IPS-11a (cell line): ENCODE results near the gene THAP6.
"Not testable (repeated sequence)": the region's sequence is repeated elsewhere in the genome, so short reads cannot be mapped to it uniquely, and the experiment has no call there.

Source experiments
- H3K4me3 ChIP-seq: one replicate; pipeline ENCODE4 v1.5.1; 2013; ENCODE audit warnings: low read depth, low read length, control low read depth

THAP6 gene

DNA sequence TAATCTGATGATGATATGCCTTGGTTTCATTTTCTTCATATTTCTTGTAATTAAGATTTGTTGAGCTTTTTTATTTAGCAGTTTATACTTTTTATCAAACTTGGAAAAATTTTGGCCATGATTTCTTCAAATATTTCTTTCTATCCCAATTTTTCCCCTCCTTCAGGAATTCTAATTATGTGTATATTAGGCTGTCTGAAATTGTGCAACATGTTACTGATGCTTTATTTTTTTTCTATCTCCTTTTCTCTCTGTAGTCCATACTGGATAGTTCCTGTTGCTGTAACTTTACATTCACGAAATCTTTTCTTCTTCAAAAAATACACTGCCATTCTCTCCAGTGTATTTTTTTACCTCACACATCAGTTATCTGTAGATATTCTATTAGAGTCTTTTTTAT, 10.8 kb downstream of the THAP6 start:
- no peak overlapping the region for H3K4me3 ChIP-seq

DNA sequence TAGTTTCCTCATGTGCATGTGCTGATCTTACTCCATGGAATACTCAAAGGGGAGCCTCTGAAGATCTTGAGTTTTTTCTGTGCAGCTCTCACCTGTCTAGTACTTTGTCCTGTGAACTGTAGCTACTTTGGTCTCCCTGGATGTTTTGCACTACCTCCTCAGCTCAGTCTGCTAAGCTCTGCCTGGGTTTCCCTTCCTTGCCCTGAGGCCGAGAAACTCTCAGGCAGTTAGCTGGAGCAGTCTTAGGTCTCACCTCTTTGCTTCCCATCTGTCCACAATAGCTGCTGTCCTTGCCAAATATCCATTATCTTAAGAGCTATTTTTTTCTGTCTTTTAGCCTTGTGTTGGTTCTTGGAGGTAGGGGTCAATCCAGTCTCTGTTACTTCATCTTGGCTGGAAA, 11.6 kb downstream of the THAP6 start:
- H3K4me3 ChIP-seq: no peak overlapping the region

DNA sequence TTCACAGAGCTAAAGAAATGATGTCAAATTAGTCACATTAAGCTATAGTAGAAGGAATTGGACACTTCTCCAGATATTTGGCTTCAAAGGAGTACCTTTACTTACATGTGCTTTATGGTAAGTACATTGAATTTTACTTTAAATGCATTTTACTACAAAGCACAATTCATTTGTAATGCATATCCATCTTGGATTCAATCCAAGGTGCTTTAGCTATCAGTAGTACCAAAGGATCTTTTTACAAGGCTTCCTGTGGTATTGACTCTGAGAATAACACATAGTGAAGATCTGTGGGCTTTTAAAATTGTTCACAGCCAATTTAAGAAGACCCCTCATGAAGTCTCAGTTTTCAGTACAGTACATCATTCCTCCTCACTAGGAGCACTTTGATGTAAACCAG, 13.2 kb downstream of the THAP6 start:
- no peak overlapping the region for H3K4me3 ChIP-seq

DNA sequence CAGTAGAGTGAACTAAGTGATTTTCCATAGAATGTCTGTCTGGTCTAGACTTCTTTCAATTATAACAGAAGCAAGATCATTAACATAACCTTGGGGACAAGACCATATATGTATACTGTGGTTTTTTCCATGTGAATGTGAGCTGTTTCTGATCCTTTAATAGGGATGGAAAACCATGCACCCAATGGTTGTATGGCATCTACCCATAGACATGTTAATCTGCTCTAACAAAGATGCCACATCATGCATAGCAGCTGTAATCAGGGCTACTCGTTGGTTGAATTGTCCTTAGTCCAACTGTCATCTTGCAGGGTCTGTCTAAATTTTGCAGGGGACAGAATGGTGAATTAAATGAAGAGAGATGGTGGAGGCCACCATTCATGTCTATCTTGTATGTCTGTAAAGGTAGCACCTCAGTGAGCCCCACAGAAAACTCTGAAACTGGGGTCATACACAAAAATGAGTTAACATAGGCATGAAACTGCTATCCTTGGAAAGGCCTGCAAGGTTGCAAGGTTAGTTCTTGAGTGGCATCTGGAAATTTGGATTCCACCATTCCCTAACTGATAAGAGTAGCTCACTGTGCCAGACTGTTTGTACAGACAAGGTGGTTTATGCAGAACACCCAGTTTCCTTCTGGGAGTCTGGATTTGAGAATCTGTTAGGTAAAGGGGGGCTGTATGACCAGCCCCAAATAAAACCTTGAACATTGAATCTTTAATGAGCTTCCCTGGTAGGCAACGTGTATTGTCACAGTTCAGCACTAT, 16.5 kb downstream of the THAP6 start:
- no peak overlapping the region for H3K4me3 ChIP-seq

DNA sequence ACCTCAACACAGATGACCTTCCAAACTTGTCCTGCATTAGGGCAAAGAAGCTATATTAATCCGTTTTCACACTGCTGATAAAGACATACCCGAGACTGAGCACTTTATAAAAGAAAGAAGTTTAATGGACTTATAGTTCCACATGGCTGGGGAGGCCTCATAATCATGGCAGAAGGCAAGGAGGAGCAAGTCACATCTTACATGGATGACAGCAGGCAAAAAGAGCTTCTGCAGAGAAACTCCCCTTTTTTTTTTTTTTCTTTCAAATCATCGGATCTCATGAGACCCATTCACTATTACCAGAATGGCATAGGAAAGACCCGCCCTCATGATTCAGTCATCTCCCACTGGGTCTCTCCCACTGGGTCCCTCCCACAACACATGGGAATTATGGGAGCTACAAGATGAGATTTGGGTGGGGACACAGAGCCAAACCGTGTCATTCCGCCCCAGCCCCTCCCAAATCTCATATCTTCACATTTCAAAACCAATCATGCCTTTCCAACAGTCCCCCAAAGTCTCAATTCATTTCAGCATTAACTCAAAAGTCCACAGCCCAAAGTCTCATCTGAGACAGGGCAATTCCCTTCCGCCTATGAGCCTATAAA, 17.4 kb downstream of the THAP6 start:
- H3K4me3 ChIP-seq: not testable (repeated sequence)

DNA sequence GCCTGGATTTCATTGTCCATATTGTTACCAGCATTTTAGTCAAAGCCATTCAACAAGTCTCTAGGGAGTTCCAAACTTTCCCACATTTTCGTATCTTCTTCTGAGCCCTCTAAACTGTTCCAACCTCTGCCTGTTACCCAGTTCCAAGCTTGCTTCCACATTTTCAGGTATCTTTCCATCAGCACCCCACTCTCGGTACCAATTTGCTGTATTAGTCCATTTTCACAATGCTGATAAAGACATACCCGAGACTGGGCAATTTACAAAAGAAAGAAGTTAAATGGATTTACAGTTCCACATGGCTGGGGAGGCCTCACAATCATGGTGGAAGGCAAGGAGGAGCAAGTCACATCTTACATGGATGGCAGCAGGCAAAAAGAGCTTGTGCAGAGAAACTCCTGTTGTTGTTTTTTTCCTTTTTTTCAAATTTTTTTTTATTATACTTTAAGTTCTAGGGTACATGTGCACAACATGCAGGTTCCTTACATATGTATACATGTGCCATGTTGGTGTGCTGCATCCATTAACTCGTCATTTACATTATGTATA, 19.1 kb downstream of the THAP6 start:
- not testable (repeated sequence) for H3K4me3 ChIP-seq

DNA sequence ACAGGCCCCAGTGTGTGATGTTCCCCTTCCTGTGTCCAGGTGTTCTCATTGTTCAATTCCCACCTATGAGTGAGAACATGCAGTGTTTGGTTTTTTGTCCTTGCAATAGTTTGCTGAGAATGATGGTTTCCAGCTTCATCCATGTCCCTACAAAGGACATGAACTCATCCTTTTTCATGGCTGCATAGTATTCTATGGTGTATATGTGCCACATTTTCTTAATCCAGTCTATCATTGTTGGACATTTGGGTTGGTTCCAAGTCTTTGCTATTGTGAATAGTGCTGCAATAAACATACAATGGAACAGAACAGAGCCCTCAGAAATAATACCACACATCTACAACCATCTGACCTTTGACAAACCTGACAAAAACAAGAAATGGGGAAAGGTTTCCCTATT, 19.7 kb downstream of the THAP6 start:
- not testable (repeated sequence) for H3K4me3 ChIP-seq

DNA sequence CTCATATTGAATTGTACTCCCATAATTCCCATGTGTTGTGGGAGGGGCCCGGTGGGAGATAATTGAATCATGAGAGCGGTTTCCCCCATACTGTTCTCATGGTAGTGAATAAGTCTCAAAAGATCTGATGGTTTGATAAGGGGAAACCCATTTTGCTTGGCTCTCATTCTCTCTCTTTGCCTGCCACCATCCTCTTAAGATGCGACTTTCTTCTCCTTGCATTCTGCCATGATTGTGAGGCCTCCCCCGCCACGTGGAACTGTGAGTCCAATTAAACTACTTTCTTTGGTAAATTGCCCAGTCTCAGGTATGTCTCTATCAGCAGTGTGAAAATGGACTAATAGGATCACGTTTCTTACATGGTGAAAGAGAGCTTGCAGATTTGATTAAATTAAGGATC, 23.0 kb downstream of the THAP6 start:
- H3K4me3 ChIP-seq: not testable (repeated sequence)

DNA sequence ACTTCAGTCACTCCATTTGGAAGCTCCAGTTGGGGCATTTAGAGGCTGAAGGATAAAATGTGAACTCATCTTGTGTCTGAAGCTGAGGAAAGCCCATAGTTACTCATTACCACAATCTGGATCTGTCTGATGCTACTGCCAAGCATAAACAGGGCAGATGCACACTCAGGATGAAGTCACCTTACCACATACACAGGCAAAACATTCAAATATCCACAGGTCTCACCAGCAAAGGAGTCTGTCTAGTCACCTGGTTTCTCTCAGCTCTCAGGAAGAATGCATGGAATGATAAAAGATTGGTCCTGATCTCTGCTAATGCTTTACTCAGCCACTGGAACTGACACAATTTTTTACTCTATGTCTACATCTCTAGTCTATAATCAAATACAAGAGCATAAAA, 28.6 kb downstream of the THAP6 start:
- H3K4me3 ChIP-seq: no peak overlapping the region

DNA sequence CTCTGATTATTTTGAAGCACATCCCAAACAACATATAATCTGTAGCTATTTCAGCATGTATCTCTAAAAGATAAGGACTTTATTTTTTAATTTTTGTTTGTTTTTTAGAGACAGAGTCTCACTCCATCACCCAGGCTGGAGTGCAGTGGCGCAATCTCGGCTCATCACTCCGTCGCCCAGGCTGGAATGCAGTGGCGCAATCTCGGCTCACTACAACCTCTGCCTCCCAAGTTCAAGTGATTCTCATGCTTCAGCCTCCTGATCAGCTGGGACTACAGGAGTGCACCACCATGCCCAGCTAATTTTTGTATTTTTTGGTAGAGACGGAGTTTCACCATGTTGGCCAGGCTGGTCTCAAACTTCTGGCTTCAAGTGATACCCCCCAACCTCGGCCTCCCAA, 29.9 kb downstream of the THAP6 start:
- not testable (repeated sequence) for H3K4me3 ChIP-seq

DNA sequence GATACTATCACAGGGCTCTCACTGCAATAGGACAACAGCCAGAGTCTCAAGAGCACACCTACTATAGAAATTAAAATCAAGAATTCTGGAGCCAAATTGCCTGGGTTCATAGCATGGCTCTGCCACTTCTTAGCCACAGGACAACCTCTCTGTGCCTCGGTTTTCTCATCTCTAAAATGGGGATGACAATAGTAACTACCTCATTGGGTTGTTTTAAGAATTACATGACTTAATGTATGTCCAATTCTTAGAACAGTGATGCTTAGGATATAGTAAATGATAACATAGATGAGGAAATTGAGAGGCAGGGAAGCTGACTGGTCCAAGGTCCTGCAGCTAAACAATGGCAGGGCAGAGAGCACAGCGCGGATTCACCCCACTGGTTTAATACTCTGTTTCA, 30.6 kb downstream of the THAP6 start:
- H3K4me3 ChIP-seq: no peak overlapping the region

DNA sequence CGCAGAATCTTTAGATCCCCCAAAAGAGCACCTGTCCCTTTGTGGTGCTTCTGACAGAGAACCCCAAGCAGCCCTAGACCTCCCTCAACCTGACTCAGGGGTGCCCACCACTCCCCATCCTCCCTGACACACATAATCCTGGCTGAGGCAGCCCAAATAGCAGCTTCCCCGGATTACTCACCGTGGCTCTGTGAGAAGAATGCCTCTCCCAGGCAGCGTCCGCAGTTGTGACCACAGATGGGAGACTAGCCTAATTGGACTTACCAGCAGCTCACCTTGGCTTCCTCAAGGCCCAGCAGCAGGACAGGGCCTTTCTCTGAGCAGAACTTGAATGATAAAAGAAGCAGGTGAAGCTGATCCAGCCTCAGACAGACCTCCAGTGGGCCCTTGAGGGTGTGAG, 31.3 kb downstream of the THAP6 start:
- H3K4me3 ChIP-seq: no peak overlapping the region

DNA sequence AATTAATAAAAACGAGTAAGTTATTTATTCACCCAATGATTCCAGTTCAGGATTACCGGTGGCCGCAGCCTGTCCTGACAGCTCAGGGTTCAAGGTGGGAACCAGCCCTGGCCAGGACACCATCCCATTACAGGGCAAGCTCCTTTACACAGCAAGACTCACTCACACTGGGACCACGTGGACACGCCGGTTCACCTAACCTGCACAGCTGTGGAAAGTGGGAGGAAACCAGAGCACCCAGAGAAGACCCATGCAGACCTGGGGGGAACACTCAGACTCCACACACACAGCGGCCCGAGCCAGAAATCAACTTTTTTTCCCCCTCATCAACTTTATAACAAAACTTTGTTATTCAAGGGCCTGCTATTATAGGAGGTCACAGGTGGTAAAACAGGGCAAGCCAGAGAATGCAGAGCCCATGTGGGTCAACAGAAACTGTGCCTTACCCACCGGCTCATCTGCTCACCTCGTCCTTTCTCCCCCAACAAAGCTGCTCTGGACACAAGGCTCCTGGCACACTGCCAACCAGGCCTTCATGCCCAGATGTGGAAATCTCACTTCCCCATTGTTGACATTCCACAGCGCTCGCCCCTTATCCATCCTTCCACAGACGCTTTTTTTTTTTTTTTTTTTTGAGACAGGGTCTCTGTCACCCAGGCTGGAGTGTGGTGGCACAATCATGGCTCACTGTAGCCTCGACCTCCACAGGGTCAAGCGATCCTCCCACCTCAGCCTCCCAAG, 33.5 kb downstream of the THAP6 start:
- H3K4me3 ChIP-seq: no peak overlapping the region

DNA sequence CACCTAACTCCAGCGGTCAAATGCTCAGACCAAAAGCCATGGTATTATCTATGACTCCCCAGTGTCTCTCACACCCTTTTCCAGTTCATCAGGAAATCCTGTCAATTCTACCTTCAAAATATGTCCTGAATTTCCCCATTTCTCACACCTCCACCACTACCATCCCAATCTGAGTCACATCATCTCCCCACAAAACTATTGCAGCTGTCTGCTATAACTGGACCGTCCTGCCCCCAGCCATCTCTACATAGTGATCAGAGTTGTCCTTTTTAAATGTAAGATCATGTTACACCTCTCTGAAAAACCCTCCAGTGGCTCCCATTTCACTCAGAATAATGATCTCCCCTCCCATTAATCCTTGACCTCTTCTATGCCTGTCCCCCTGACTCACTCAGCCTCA, 34.7 kb downstream of the THAP6 start:
- H3K4me3 ChIP-seq: no peak overlapping the region

DNA sequence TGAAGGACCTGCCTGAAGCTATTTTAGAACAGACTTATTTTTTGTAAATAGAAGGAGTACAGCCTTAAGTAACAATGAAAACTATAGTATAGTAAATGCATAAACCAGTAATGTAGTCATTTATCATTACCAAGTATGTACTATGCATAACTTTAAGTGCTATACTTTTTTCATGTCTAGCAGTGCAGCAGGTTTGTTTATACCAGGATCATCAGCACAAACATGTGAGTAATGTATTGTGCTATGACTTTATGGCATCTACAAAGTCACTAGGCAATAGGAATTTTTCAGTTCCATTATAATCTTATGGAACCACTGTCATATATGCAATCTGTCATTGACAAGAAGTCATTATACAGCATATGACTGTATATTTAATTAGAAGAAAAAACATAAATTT, 38.2 kb downstream of the THAP6 start:
- H3K4me3 ChIP-seq: no peak overlapping the region

DNA sequence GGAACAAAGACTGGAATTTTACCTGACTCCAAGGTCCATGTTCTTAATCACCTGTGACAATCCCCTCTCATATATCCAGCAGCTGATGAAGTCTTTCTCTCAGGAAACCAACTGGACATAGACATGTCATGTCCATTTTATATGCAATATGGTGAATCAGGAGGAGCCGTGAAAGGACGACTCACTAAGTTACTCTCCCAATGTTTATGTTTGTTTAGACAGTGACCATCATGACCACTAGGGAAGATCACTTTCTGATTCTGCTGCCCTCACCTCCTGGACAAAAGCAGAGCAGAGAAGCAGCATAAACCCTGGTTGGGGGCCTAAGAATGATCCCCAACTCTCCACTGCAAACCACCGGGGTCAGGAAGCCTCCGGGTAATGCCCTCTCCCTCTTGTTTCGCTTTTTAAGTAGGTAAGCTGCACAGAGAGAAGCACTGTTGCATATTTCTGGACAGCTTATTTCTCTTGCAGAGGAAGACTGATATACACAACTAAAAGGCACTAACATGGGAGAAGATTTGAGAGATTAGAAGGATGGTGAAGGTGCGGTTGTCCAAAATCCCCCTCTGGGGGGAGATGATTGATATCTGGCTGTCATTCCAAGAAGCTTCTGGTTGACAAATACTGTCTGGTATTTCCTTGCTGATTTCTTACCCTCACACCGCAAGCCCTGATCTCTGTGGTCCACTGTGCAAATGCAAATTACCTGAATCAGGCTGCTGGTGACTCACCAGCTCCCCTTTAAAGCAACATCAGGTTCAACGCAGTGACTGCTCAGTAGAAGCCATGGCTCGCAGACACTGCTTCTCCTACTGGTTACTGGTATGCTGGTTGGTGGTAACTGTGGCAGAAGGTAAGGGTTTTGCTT, 41.3 kb downstream of the THAP6 start, which contains the start of gene ODAPH:
TSS of gene ODAPH (plus strand) at position 773 of the 871 bp plus-strand sequence. CDS start at position 790, 17 bp downstream.
- no peak within 1 kb of the TSS for H3K4me3 ChIP-seq

DNA sequence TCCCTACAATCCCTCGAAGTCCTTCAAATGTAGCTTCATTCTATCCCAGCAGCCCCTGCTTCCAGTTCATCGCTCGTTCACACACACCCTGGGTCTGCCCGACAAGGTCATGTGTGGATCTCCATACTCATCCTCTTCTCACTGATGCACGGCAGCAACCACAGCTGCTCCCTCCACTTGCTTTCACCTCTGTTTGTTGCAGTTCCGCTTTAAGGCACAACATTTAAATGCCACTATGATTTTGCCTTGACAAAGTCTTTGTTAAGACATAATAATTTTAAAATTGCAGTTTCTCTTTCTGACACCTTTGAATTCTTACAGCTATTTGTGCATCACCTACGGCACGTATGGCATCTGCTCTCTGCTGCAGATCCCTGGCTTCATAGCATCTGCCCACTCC, 43.4 kb downstream of the THAP6 start:
- no peak overlapping the region for H3K4me3 ChIP-seq

DNA sequence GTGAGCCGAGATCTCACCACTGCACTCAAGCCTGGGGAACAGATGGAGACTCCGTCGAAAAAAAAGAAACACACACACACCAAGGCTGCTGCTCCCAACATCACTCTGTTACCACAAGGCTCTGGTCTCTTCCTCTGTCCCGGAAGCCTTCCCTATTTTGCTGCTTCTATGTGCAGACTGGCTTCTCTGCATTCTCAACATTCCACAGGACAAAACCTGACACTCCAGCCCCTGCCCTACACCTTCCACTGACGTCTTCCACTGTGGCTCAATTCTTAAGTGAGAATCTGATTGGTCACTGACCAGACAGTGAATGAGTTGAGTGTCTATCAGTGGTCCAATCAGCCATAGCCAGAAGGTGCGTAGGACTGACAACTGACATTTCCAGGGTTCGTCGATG, 47.5 kb downstream of the THAP6 start:
- H3K4me3 ChIP-seq: no peak overlapping the region

DNA sequence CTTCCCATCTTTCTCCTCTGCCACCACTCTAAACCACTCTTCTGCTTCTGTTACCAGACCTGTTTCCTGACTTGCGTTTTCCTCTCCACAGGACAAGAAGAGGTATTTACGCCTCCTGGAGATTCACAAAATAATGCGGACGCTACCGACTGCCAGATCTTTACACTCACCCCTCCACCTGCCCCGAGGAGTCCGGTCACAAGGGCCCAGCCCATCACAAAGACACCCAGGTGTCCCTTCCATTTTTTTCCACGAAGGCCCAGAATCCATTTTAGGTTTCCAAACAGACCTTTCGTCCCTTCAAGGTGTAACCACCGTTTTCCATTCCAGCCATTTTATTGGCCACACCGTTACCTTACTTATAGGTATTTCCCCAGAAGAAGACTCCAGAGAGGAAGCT, 49.8 kb downstream of the THAP6 start:
- H3K4me3 ChIP-seq: no peak overlapping the region

DNA sequence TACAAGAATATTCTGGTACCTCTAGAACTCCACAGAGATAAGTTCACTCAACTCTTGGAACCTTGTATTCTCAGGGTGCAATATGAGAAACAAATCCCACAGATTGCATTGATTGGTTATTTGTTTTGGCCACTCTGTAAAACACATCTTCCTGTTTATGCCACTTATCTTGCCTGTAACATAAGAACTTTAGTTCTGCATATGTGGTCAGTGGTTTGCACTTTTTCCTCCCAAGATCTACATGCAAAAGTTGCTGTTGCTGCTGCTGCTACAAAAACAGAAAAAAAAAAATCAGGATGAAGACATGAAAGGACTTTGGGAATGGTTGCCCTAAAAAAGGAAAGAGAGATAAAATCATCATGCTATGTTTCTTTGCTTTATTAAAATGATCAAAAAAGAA, 51.2 kb downstream of the THAP6 start:
- no peak overlapping the region for H3K4me3 ChIP-seq

DNA sequence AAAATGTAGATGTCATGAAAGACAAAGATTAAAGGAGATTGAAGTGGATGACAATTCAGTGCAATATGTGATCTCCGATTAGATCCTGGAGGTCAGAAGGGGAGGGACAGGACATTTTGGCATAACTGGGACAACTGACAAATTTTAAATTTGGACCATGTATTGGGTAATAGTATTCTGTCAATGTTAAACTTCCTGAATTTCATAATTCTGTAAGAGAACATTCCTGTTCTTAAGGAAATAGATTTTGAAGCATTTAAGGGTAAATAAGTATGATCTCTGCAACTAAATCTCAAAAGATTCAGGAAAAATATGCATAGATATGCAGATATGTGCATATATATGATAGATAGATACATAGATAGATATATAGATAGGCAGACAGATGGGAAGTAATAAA, 52.6 kb downstream of the THAP6 start:
- no peak overlapping the region for H3K4me3 ChIP-seq
